Measurements from ENCODE around the gene LLPH. TPM values are rescaled to one million over a fixed set of nuclear protein-coding genes. Genes with fewer than 3 reads are reported as not detected.
"Not testable (repeated sequence)": the region's sequence is repeated elsewhere in the genome, so short reads cannot be mapped to it uniquely, and the experiment has no call there.

The LLPH gene
- 1.9 TPM in 2 replicates for total RNA-seq

GRCh38 chr12:66130267-66131066, at the start of gene LLPH:
Gene LLPH (minus strand): TSS chr12:66130750. CDS start chr12:66129106, 1,644 bp downstream.
- DNase-seq (ENCODE audit: low read depth in 2 of 2) = peak in 1 of 2 donors; percentile 79

DNA sequence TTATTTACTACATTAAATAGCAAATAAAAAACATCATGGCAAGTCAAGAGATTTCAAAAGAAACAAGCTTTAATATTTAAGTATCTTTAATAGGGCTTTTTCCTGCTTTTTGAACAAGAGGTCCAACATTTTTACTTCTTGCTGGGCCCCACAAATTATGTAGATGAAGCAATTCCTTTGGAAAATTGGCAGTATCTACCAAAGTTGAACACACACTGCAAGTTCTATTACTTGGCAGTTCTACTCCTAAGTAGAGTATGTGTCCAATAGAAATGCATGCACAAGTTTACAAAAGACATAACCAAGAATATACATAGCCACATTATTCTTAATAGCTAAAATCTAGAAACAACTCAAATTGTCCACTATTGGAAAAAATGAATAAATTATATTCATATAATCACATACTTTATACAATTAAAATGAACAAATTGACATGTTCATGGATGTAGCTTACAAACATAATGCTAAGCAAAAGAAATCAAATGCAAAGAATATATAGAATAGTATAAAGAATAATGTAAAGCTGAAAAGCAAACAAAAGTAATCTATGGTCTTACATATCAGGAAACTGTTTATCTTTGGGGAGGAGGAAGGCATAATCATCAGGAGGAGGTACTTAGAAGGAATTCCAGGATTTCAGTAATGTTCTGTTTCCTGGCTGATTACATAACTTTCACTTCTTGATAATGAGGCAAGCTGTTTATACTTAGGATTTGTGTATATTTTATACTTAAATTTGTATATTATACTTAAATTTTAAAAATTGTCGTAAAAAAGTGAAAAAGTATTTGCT, 45.8 kb upstream of the LLPH start:
- DNase-seq (ENCODE audit: low read depth in 2 of 2) = peak in 1 of 2 donors; percentile 40

DNA sequence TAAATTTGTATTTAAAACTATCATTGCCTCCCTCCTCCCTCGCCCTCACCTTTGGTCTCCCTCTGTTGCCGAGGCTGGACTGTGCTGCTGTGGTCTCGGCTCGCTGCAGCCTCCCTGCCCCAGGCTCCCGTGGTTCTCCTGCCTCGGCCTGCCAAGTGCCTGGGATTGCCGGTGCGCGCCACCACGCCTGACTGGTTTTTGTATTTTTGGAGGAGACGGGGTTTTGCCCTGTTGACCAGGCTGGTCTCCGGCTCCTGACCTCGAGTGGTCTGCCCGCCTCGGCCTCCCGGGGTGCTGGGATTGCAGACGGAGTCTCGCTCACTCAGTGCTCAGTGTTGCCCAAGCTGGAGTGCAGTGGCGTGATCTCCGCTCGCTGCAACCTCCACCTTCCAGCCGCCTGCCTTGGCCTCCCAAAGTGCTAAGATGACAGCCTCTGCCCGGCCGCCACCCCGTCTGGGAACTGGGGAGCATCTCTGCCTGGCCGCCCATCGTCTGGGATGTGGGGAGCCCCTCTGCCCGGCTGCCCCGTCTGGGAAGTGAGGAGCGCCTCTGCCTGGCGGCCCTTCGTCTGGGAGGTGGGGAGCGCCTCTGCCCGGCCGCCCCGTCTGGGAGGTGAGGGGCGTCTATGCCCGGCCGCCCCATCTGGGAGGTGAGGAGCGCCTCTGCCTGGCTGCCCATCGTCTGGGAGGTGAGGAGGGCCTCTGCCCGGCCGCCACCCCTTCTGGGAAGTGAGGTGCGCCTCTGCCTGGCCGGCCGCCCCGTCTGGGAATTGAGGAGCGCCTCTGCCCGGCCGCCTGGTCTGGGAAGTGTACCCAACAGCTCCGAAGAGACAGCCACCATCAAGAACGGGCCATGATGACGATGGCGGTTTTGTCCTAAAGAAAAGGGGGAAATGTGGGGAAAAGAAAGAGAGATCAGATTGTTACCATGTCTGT, 44.1 kb upstream of the LLPH start:
- DNase-seq (ENCODE audit: low read depth in 2 of 2) = not testable (repeated sequence)

DNA sequence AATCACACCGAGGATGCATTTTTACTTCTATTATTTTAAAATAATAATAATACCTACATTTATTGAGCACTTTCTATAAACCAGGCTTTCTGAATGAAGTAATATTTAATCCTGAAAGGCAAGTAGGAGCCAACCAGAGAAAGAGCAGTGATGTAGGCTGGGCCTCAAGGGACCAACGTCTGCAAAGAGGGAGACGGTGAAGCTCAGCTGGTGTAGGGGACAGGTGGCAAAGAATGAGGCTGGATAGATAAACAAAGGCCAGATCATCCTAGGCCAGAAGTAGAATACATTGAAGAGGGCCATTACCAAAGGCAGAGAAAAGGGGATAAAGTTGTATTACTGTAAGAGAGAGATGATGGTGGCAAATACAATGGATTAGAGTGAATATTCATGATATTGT, 40.1 kb upstream of the LLPH start:
- DNase-seq (ENCODE audit: low read depth in 2 of 2) = no peak

- DNase-seq (ENCODE audit: low read depth in 2 of 2) = peak; percentile 81 to 90
Observed at GRCh38 chr12:66169221-66170170, 38.9 kb upstream of the LLPH start, which contains the start of gene TMBIM4. Gene TMBIM4 (minus strand): TSS chr12:66169996. CDS start chr12:66169951, 45 bp downstream.

GRCh38 chr12:66168410-66168809, 37.9 kb upstream of the LLPH start:
- no peak for DNase-seq (ENCODE audit: low read depth in 2 of 2)

DNA sequence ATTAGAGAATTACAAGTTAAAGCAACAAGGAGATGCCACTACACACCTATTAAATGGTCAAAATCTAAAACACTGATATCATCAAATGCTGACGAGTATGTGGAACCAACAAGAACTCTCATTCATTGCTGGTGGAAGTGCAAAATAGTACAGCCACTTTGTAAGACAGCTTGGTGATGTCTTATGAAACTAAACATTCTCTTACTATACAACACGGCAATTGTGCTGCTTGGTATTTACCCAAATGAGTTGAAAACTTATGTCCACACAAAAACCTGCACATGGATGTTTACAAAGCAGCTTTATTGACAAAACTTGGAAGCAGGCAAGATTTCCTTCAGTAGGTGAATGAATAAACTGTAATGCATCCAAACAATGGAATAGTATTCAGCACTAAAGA, 36.0 kb upstream of the LLPH start:
- DNase-seq (ENCODE audit: low read depth in 2 of 2) = no peak

- DNase-seq (ENCODE audit: low read depth in 2 of 2) = no peak
Observed at GRCh38 chr12:66165141-66165540, 34.6 kb upstream of the LLPH start.

DNA sequence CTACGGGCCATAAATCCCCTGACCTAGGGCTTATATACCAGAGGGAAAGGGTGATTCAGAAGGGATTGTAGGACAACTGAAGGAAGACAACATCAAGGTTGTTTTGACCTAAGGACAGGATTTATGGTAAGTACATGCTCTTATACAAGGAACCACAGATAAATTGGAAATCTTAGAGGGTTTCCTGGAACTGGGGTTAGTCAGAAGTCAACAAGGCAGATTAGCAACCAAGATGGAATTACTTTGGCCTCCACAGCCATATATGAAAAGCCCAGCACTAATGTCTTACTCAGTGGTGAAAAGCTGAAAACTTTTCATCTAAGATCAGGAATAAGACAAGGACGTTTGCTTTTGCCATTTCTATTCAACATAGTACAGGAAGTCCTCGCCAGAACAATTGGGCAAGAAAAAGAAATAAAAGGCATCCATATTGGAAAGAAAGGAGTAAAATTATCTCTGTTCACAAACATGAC, 33.8 kb upstream of the LLPH start:
- DNase-seq (ENCODE audit: low read depth in 2 of 2) = no peak

- no peak for DNase-seq (ENCODE audit: low read depth in 2 of 2)
Observed at GRCh38 chr12:66163289-66163688, 32.7 kb upstream of the LLPH start.

DNA sequence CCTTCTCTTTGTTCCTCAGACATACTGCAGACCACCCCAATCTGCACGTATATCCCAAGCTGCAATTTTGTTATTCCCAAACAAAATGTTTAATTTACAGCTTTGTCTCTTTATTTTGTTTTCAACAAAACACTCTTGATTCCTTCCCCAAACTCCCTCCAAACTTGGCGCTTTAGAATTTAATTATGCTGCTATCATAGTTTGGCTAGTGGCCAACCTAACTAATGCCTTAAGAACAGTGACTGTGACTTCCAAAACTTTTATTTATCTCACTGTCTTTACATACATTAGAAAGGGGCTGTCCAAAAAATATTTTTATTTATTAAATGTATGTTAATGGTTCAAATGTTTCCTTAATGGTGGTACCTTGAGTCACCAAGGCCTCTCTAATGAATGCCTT, 32.2 kb upstream of the LLPH start:
- DNase-seq (ENCODE audit: low read depth in 2 of 2) = no peak

GRCh38 chr12:66160704-66161103, 30.2 kb upstream of the LLPH start:
- DNase-seq (ENCODE audit: low read depth in 2 of 2) = no peak

- DNase-seq (ENCODE audit: low read depth in 2 of 2) = no peak
Observed at GRCh38 chr12:66159123-66159522, 28.6 kb upstream of the LLPH start.

- no peak for DNase-seq (ENCODE audit: low read depth in 2 of 2)
Observed at GRCh38 chr12:66156654-66157053, 26.1 kb upstream of the LLPH start.

GRCh38 chr12:66154776-66155175, 24.2 kb upstream of the LLPH start:
- no peak for DNase-seq (ENCODE audit: low read depth in 2 of 2)

DNA sequence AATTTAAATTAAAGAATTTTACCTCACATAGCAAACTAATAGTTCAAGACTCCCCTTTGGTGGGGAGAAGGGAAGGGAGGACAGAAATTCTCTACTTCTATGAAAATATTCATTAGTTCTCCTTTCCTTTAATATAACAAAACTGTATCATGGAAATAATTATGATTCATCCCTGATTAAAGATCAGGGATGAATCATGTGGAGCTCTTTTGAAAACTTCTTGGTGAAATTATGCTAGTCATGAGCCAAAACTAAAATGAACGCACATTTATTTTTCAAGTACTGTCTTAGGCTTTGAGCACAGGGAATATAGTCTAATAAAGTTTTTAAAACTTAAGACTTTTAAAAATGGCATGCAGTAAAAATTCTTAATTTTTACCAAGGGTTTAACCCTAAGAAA, 22.2 kb upstream of the LLPH start:
- DNase-seq (ENCODE audit: low read depth in 2 of 2) = no peak

- DNase-seq (ENCODE audit: low read depth in 2 of 2) = peak in 1 of 2 donors; percentile 28
Observed at GRCh38 chr12:66149702-66150398, 19.3 kb upstream of the LLPH start.

DNA sequence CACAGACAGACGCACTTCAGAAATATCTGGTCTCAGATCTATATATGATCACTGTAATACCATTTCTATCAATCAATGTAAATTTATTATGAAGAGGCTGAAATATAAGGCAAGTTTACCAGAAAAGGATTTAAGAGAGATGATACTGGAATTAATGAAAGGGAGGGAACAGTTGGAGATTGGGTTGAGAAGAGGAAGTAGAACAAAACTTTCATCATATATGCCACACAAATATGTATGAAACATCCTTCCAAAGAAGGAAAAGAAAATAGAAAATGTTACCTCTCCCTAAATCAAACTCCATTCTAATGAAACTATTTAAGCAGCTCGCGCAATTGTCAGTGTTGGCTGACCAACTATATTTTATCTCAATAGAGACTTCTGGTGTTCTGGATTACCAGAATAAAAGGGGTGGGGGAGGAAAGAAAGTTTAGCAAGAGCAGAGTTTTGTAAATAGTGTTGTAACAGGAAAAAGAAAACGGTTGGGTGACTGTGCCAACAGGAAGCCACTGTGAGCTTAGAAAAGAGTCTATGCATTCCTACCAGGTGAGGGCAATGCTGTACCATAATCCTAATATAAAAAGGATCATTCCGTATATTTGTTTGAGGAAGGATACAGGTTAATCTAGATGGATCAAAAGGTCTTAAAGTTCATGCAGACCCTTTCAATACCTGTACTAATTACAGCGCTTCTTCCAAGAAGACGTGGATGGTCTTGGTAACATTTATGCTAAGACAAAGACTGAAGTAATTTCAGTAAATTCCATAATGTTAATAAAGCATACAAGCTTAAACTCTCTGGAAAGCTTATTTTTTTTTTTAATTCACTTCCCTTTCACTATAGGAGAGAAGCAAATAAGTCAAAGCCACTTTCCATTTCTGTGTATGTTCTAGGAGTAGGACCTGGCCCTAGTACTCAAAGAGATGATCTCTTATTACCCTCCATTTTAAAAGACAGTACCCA, 14.5 kb upstream of the LLPH start:
- peak; percentile 87 to 89 for DNase-seq (ENCODE audit: low read depth in 2 of 2)
